Stimulated activated CD4-positive, alpha-beta T cell treated with anti-CD3 and anti-CD28 coated beads, Interleukin-15, amount 100 ng/mL, for 24 hours (primary cell): ENCODE measurements around the gene MAGOH.

Experiments
- DNase-seq: peaks from one replicate; pipeline ENCODE4 v3.0.0-alpha.2; 2020

Gene MAGOH

GRCh38 chr1:53183095-53183990 lies 55.0 kb downstream of the MAGOH start:
- DNase-seq, result no peak

- DNase-seq, result no peak
These were observed 55.6 kb downstream of the MAGOH start for GRCh38 chr1:53182716-53183094.

GRCh38 chr1:53182111-53182593 lies 56.2 kb downstream of the MAGOH start:
- DNase-seq, result peak; percentile 90

- no peak for DNase-seq
These were observed 57.4 kb downstream of the MAGOH start for GRCh38 chr1:53180951-53181350.

- DNase-seq, result no peak
These were observed 58.1 kb downstream of the MAGOH start for GRCh38 chr1:53180226-53180625.
